HG02588 (cell line): ENCODE results near the gene SYNE2.

Source experiments
- ATAC-seq: cut with Tn5 transposase; IDR thresholded peaks from one replicate; pipeline ENCODE4 v1.9.1; 2021; ENCODE audit warnings: mild to moderate bottlenecking, moderate library complexity; ENCODE audit not compliant: unreplicated experiment

SYNE2 gene

DNA sequence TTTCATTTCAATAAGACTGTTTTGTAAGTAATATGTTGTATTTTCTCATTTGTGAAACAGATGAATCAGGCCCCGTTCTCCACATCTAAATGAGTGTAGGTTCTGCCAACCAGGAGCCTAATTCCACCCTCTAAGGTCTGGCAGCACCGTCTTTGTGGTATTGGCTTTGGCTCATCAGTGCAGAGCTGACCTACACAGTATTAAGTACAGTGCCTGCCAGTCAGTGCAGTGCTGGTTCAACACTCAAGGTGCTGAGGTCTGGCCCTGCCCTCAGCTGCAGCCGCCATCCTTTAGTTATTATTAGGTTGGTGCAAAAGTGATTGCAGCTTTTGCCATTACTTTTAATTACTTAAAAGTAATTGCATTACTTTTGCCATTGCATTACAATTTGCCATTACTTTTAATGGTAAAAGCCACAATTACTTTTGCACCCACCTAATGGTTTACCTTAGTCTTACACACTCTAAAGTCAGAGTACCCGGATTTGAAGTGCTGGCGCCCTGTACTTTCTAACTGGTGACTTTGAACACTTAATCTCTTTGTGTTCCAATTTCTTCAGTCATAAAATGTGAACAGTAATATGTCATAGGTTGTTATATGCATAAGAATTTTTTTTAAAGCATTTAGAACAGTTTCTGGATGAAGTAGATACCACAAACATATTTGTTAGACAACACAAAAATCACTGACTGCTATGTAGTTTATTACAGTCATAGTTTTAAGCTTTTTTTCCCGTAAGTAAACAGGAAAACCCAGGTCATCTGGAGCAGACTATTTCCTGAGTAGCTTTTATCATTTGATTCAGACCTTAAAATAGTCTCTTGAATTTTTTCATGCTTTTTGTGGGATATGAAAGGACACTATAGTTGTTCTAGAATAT is 99.5 kb downstream of the SYNE2 start:
- ATAC-seq = no peak

GRCh38 chr14:63952933-63953437 is 100.2 kb downstream of the SYNE2 start:
- no peak for ATAC-seq

DNA sequence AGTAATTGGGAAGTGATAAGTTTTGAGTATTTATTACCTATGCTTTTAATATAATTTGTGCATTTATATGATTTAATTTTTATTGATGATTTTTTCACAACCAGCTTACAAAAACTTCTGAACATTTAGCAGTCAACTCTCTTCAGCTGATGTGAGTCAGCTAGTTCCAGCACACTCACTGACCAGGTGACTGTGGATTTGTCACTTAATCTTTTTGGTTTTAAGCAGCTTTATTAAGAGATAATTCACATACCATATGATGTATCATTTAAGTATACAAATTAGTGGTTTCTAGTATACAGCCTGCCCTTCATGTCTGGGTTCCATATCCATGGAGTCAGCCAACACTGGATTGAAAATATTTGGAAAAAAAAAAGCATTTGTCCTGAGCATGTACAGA is 103.5 kb downstream of the SYNE2 start:
- ATAC-seq = no peak

GRCh38 chr14:63960926-63961567 is 108.2 kb downstream of the SYNE2 start:
- ATAC-seq = no peak

DNA sequence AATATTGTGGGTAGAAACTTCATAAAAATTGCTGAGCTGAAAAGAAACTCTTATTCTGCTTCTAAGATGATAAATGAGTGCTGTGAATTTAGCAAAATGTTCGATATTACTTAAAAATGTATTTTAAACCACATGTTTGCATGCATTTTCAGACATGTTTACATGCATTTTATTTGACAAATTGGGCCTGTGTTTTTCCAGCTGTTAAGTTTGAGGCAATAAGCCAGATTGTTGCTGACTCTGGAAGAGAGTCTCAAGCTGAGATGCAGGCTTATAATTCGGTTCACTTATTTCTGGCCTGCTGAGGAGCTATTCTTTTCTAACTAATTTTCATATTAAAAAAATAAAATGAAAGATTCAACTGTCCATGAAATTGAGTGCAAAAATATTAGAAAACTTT is 110.1 kb downstream of the SYNE2 start:
- ATAC-seq = no peak

GRCh38 chr14:63963439-63963838 is 110.6 kb downstream of the SYNE2 start:
- no peak for ATAC-seq

- ATAC-seq = no peak
These were observed 111.3 kb downstream of the SYNE2 start for GRCh38 chr14:63964113-63964512.

DNA sequence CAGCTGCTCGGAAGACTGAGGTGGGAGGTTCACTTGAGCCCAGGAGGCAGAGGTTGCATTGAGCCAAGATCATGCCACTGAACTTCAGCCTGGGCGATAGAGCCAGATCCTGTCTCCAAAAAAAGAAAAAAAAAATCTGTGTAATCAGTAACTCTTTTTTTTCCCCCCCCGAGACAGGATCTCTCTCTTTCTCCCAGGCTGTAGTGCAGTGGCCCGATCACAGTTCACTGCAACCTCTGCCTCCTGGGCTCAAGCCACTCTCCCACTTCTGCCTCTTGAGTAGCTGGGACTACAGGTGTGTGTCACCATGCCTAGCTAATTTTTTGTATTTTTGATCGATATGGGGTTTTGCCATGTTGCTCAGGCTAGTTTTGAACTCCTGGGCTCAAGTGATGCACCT is 113.6 kb downstream of the SYNE2 start:
- ATAC-seq = no peak

DNA sequence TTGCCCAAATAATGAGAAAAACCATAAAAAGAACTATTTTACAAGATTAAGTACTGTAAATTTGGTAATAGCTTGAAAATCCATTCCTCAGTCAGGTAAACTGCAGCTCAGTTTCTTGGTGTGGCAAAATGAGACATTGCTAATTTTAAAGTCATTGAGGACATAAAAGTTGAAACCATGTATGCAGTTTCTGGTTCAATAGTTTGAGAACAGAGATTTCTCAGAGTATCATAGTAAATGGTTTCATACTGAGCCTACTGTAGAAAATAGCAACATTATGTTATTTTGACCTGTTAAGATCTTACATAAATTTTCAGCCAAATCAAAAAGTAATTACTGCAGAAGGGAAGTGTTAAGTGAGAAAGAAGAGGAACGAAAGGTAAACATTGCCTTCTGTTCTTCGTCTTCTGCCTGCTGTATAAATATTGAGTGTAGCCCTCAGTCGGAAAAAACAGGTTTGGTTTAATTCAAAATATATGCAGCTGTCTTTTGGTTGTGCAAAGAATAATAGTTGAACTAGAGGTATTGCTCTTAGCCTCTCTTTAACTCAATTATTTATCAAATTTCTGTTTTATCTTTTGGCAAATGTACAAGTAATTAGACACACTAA is 119.6 kb downstream of the SYNE2 start:
- ATAC-seq = no peak

DNA sequence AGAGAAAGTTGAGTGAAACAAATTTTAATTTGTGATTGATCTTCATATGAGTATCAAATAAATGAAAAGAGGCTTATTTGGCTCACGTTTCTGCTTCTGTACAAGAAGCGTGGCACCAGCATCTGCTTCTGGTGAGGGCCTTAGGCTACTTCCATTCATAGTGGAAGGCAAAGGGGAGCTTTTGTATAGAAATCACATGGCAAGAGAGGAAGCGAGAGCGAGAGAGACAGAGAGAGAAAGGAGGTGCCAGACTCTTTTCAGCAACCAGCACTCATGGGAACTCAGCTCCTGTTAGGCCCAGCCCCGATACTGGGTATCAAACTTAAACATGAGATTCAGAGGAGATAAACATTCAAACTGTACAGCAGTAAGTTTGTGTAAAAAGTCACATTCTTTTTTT is 121.4 kb downstream of the SYNE2 start:
- ATAC-seq = no peak

- no peak for ATAC-seq
These were observed 128.8 kb downstream of the SYNE2 start for GRCh38 chr14:63981569-63981968.

DNA sequence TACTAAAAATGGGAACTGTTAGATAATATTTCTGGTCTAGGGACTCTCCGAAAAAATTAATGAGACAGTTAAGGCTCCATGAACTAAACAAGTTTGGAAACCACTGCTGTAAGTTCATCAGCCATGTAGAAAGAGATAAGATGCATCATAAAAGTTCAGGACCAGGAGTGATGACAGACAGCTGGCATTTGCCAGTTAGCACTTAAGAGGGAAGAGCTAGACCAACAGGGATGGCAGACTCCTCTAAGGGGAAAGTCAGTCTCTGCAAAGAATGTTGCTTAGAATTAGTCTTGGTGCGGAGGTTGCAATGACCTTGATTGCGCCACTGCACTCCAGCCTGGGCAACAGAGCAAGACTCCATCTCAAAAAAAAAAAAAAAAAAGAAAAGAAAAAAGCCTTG is 129.4 kb downstream of the SYNE2 start:
- no peak for ATAC-seq

GRCh38 chr14:63982629-63983028 is 129.8 kb downstream of the SYNE2 start:
- ATAC-seq = no peak

GRCh38 chr14:63986789-63987533 is 134.2 kb downstream of the SYNE2 start:
- ATAC-seq = no peak

DNA sequence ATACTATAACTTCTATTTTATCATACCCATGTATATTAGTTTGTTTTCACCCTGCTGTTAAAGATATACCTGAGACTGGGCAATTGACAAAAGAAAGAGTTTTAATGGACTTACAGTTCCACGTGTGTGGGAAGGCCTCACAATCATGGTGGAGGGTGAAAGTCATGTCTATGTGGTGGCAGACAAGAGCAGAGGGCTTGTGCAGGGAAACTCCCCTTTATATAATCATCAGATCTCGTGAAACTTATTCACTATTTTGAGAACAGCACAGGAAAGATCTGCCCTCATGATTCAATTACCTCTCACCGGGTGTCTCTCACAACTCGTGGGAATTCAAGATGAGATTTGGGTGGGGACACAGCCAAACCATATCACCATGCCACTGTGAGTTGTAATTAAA is 135.8 kb downstream of the SYNE2 start:
- ATAC-seq = no peak

- no peak for ATAC-seq
These were observed 139.0 kb downstream of the SYNE2 start for GRCh38 chr14:63991833-63992232.

GRCh38 chr14:63992858-63993257 is 140.1 kb downstream of the SYNE2 start:
- ATAC-seq = no peak

DNA sequence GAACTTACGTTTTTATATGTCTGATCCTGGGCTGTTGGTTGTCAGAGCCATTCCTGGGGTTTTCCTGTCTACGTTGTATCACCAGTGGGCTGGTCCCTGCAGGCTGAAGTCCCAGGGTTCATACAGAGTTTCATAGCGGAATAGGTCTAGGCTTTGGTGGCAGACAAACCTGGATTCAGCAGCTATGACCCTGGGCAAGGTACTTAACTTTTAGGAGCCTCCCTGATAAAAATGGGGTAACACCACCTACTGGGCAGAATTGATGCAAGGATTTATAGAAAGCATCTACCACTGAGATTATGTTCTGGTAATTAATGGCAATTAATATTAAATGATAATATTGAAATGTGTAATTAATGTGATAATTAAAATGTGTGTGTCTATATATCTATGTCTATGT is 141.2 kb downstream of the SYNE2 start:
- no peak for ATAC-seq

- ATAC-seq = no peak
These were observed 142.5 kb downstream of the SYNE2 start for GRCh38 chr14:63995285-63995684.

DNA sequence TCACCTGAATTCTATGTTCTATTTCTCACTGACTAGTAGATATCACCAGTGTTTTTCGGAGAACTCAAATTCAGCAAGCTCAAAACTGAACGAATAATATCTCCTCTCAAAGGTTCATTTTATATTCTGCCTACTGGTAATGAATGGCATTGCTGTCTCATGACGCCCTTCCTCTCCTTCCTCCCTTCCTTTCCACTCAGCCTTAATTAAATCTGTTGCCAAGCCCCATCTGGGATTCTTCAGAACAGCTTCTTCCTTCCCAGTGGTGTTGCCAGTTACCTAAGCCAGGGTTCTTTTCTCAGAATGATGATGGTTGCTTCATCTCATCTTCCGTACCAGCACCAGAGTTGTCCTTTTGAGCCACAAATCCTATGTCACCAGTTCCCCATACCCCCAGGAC is 143.2 kb downstream of the SYNE2 start:
- no peak for ATAC-seq

DNA sequence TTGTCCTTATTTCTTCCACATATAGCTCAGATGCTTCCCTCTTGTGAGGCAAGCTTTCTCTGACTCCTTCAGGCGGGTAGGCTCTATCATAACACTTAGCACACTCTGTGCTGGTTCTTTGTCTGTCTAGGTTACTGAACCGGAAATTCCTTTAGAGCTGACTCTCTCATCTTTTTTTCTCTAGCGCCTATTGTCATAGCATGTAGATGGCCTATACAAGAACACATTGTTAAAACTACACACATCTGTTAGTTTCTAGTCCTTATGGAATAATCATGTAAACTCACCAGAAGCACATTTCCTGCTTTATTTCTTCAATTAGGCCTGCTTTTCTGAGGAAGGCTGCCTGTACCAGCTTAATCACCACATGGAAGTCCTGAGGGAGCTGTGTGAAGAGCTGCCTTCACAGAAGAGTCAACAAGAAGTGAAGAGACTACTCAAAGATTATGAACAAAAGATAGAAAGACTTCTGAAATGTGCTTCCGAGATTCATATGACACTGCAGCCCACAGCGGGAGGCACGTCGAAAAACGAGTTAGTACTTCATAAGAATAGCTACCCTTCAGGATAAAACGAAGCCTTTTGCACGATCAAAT is 143.9 kb downstream of the SYNE2 start:
- no peak for ATAC-seq
